ENCODE data around the gene GUCA1C.

DNA sequence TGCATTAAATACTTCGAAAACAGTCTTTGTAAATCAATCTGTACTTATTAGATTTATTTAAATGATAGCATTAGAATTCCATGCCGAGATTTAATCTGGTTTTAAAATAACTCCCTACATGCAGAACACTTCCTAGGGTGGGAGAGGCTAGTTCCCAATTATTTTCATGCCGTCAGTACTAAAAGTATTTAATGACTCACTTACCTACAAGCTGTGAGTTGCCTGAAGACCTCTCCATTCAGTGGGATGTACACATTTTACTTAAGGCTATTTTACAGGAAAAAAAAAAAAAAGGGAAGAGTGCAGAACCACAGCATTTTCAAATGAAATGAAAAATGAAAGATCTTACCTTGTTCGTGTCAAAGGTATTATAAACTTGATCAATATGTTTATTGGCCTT is 469 bp downstream of the GUCA1C start:
- TF ChIP-seq, protein P1, sequence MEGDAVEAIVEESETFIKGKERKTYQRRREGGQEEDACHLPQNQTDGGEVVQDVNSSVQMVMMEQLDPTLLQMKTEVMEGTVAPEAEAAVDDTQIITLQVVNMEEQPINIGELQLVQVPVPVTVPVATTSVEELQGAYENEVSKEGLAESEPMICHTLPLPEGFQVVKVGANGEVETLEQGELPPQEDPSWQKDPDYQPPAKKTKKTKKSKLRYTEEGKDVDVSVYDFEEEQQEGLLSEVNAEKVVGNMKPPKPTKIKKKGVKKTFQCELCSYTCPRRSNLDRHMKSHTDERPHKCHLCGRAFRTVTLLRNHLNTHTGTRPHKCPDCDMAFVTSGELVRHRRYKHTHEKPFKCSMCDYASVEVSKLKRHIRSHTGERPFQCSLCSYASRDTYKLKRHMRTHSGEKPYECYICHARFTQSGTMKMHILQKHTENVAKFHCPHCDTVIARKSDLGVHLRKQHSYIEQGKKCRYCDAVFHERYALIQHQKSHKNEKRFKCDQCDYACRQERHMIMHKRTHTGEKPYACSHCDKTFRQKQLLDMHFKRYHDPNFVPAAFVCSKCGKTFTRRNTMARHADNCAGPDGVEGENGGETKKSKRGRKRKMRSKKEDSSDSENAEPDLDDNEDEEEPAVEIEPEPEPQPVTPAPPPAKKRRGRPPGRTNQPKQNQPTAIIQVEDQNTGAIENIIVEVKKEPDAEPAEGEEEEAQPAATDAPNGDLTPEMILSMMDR (IDR thresholded peaks at IDR 0.05 in 8 of 11, conservative IDR thresholded peaks at IDR 0.05 in 3 of 11) = no peak
- TF ChIP-seq POLR2A (IDR thresholded peaks at IDR 0.05) (no peak), POLR2AphosphoS5 (IDR thresholded peaks at IDR 0.05) (no peak)

Data from spleen (tissue), 7 donors.